ENCODE measurements around the gene CEP128.

Gene CEP128

GRCh38 chr14:80554139-80554538, 387.4 kb downstream of the CEP128 start:
- DNase-seq (ENCODE audit: low read depth, low spot score), result no peak

- no peak for DNase-seq (ENCODE audit: low read depth, low spot score)
Measured at GRCh38 chr14:80549141-80549540, 392.4 kb downstream of the CEP128 start.

- no peak for DNase-seq (ENCODE audit: low read depth, low spot score)
Measured at GRCh38 chr14:80545935-80546854, 395.3 kb downstream of the CEP128 start.

DNA sequence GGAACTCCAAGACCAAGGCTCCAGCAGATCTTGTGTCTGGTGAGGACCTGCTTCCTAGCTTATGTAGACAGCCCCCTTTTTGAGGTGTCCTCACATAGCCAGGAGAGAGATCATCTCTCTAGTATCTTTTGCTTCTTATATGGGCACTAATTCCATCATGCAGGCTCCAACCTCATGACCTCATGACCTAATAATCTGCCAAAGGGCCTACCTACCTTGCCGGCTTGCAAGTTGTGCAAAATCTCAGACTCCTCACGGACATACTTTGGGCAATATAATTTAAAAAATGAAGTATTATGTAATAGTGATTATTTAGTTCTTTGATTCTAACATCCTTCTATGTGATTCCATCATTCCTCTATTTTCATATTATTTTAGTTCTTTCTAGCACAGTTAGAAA, 397.2 kb downstream of the CEP128 start:
- DNase-seq (ENCODE audit: low read depth, low spot score), result no peak

- no peak for DNase-seq (ENCODE audit: low read depth, low spot score)
Measured at GRCh38 chr14:80543211-80543610, 398.3 kb downstream of the CEP128 start.

GRCh38 chr14:80538633-80539375, 402.7 kb downstream of the CEP128 start:
- DNase-seq (ENCODE audit: low read depth, low spot score), result no peak

GRCh38 chr14:80537626-80538025, 403.9 kb downstream of the CEP128 start:
- no peak for DNase-seq (ENCODE audit: low read depth, low spot score)

GRCh38 chr14:80536456-80536855, 405.1 kb downstream of the CEP128 start:
- DNase-seq (ENCODE audit: low read depth, low spot score), result no peak

GRCh38 chr14:80535171-80535570, 406.4 kb downstream of the CEP128 start:
- DNase-seq (ENCODE audit: low read depth, low spot score), result no peak

DNA sequence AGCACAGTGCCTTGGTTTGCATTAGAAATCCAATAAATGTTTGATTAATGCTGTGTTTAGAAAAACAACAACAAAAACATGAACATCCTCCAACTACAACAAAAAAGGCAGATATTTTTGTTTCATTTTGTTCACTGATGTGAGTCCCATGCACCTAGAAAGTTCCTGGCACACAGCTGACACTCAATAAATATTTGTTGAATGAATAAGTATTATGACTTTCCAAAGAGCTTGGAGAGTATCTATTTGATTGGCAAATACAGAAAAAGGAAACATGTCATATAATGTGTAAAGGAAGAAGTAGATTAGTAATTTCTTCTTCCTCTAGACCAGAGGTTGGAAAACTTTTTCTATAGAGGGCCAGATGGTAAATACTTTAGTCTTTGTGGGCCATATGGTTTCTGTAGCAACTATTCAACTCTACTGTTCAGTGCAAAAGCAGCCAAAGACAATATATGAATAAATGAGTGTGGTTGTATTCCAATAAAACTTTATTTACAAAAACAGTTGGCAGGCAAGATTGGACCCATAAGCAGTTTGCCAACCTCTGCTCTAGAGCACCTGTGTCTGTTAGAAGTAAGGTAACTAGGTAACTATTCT, 417.9 kb downstream of the CEP128 start:
- no peak for DNase-seq (ENCODE audit: low read depth, low spot score)

- DNase-seq (ENCODE audit: low read depth, low spot score), result no peak
Measured at GRCh38 chr14:80522936-80523335, 418.6 kb downstream of the CEP128 start.

GRCh38 chr14:80522411-80522810, 419.1 kb downstream of the CEP128 start:
- no peak for DNase-seq (ENCODE audit: low read depth, low spot score)

GRCh38 chr14:80521456-80521855, 420.1 kb downstream of the CEP128 start:
- DNase-seq (ENCODE audit: low read depth, low spot score), result no peak

DNA sequence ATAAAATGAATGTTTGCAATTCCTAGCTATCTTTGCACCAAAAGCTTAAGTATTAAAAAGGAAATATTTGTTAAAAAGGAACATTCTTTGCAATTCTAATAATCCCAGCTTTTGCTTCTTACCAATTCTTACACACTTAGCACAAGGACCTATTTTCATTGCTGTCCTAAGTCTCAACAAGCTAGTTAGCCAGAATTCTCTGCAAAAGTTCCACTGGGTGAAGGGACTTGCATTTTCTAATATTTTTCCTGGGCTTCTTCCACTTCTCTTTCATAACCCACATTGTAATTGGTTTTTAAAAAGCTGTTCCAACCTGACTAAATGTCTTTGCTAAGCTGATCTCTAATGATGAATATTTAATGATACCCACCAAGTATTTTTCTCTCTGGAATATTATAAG, 422.5 kb downstream of the CEP128 start:
- DNase-seq (ENCODE audit: low read depth, low spot score), result no peak

GRCh38 chr14:80518173-80518572, 423.4 kb downstream of the CEP128 start:
- DNase-seq (ENCODE audit: low read depth, low spot score), result no peak

DNA sequence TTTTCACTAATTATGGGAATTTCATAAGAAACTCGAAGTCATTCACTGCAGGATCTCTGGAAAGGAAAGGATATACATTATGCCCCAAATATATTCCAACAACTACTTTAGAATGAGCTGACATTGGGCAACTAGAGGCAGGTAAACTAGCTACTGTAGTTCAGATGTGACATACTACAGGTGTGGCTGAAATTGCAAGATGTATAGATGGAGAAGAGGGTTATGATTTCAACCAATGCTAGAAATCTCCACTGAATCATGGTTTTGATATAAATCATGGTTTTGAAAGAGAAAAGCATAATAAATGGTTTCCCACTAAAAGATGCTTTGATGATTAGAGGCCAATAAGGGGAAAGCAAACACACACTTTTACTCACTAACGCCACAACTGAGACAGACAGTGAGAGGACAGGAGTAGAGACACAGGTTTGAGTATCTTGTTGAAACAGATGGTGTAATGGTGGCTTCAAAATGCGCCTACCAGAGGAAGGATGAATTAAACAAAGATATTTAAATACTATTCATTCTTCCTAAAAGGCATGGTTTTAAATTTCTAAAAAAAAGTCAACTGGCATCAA, 434.2 kb downstream of the CEP128 start:
- no peak for DNase-seq (ENCODE audit: low read depth, low spot score)

DNA sequence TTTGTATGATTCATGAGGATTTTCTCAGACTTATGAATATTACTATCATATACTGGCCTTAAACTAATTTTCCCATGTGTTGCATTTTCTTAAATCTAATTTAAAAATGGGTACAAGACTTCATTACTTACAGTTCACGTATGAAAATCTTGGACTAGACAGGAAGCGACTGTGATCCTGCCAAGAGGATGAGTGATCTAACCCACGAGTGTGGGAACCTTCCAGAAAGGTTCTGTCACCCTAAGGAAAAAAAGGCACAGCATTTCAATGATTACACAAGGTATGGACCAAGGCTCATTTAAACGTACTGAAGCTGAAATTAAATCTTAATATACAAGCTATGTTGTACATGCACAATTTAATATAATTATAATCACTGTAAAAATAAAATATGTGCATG, 436.8 kb downstream of the CEP128 start:
- DNase-seq (ENCODE audit: low read depth, low spot score), result no peak

DNA sequence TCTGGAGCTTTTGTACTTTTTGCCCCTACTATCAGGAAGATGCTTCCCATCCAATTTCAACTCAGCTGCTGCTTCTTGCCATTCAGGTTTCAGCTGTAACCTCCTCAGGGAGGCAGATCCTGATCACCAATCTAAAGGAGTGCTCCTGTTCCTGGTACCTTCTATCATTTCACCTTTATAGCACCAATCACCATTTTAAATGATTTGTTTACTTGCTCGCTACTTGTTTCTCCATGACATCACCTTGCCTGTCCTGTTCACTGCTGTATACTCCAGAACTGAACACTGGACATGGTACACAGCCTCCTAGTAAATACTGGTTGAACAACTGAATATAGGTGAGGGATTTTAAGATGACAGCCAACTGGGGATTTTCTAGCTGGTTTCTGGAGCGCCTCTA, 443.0 kb downstream of the CEP128 start:
- no peak for DNase-seq (ENCODE audit: low read depth, low spot score)

GRCh38 chr14:80496090-80496489, 445.4 kb downstream of the CEP128 start:
- no peak for DNase-seq (ENCODE audit: low read depth, low spot score)

DNA sequence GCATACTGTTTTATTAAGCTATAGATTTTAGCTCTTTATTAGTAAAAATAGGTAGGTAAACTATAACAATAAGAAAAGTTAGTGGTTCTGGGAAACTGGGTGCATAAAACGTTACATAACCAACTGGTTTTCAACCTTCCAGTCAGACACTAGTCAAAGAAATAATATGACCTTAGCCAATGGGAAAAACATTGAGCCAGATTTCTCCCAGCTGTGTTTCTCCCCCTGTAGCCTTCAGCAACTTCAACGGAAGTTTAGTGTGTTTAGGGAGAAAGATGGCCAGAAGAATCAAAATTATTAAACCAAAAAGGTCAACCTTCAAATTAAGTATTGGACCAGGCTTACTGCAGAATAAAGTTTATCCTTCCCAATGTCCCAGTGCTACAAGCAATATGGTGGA, 446.8 kb downstream of the CEP128 start:
- DNase-seq (ENCODE audit: low read depth, low spot score), result no peak

DNA sequence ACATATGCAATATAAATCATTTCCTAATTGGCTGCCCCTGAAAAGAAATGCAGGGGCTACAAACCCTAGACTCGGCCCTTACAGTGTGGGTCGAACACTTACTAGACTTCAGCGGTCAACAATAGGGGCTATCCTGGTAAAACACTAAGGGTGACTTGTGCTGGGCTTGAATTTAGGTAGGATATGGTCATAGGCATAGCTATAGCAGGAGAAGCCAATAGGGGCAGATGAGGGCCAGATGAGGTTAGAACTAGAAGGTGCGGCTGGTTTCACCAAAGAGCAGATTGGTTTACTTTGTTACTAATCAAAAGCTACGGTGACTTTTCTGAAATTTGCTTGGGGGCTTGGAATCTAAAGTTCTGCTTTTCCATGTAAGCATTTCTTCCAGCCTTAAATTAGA, 447.9 kb downstream of the CEP128 start:
- DNase-seq (ENCODE audit: low read depth, low spot score), result no peak

GRCh38 chr14:80491650-80492049, 449.9 kb downstream of the CEP128 start:
- no peak for DNase-seq (ENCODE audit: low read depth, low spot score)

All from activated CD4-positive, CD25-positive, alpha-beta regulatory T cell treated with anti-CD3 and anti-CD28 coated beads, Interleukin-2, amount 50 U/mL, for 16 hours (primary cell).